GM10266 (cell line): ENCODE measurements around the gene B3GNT3.

Source experiments
- DNase-seq: peaks from one replicate; pipeline ENCODE4 v3.0.0; 2012; ENCODE audit errors: extremely low spot score
- TF ChIP-seq, protein P1 (sequence below): IDR thresholded peaks from 2 replicates; pipeline ENCODE4 v1.5.1; 2012; ENCODE audit warnings: mild to moderate bottlenecking, low read depth; ENCODE audit not compliant: control insufficient read depth, insufficient read depth; ENCODE audit errors: missing control alignments

Gene B3GNT3, protein sequence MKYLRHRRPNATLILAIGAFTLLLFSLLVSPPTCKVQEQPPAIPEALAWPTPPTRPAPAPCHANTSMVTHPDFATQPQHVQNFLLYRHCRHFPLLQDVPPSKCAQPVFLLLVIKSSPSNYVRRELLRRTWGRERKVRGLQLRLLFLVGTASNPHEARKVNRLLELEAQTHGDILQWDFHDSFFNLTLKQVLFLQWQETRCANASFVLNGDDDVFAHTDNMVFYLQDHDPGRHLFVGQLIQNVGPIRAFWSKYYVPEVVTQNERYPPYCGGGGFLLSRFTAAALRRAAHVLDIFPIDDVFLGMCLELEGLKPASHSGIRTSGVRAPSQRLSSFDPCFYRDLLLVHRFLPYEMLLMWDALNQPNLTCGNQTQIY

DNA sequence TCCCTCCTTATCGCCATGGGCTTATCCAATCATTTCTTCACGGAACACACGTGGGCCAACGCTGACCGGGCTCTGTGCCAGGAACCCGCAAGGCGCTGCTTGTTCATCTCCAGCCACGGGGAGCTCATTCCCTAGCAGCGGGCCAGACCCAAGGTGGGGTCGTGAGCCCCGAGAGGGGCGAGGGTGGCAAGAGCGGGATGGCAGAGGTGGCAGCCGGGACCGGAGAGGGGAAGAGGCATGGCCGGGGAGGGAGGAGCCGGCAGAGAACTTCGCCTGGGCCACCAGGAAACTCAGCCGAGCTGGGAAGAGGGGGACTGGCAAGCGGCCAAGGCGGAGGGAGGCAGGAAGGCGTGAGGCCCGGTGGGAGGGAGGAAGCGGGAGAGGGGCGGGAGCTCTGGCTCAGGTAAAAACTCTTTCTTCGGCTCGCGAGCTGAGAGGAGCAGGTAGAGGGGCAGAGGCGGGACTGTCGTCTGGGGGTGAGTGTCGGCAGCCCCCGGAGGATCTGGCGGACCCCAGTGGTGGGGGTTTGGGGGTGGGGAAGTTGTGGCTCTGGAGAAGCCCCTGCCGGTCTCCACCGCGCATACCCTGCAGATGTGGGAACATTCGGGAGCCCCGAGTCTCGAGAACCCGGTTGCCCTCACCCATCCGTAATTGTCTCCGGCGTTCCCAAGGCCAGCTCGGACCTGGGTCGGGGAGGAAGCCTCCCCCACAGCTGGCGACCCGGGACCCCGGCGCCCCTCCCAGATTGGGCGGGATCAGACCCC is at the start of gene B3GNT3:
B3GNT3 (plus strand) TSS at position 408 of the 764 bp plus-strand sequence. CDS start 12,670 bp downstream, outside the sequence.
- no peak for DNase-seq
- TF ChIP-seq, protein P1, sequence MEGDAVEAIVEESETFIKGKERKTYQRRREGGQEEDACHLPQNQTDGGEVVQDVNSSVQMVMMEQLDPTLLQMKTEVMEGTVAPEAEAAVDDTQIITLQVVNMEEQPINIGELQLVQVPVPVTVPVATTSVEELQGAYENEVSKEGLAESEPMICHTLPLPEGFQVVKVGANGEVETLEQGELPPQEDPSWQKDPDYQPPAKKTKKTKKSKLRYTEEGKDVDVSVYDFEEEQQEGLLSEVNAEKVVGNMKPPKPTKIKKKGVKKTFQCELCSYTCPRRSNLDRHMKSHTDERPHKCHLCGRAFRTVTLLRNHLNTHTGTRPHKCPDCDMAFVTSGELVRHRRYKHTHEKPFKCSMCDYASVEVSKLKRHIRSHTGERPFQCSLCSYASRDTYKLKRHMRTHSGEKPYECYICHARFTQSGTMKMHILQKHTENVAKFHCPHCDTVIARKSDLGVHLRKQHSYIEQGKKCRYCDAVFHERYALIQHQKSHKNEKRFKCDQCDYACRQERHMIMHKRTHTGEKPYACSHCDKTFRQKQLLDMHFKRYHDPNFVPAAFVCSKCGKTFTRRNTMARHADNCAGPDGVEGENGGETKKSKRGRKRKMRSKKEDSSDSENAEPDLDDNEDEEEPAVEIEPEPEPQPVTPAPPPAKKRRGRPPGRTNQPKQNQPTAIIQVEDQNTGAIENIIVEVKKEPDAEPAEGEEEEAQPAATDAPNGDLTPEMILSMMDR, result no peak

DNA sequence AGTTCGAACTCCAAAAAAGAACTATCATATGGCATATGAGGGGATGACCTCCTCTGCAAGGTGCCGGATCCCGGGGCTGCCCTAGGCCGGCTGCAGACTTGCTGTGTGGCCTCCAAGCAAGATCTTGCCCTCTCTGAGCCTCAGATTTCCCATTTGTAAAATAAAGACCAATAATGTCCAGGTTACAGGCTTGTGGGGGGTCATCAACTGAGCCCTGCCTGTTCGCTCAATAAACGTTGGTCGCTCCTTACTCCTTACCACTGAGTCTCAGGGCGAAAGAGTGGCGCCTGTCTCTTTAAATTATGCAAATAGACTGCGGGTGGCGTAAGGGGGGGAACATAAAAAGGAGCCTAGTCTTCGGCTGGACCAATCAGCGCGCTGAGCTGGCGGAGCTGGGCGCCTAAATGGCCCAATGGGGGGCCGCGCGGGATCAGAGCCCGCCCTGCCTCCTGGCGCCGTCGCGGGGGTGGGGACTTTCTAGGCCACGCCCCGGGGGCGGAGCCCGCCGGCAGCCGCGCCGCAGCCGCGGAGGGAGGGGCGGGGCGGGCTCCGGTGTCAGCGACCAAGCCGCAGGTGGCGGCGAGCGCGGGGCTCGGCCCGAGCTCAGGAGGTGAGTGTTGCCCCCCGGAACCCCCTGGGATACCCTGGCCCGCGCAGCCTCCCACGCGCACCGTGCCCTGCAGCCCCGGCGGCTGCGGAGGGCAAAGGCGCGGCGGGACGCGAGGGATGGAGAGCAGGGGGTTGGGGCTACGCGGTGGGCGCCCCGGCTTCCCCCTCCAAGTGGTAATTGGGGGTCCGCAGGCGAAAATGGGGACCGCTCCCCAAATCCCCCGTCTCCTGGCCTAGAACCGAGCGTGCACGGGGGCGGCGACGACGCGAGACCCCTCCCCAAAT is 47.5 kb upstream of the B3GNT3 start:
- peak; percentile 98 for DNase-seq
- TF ChIP-seq, protein P1, result no peak

DNA sequence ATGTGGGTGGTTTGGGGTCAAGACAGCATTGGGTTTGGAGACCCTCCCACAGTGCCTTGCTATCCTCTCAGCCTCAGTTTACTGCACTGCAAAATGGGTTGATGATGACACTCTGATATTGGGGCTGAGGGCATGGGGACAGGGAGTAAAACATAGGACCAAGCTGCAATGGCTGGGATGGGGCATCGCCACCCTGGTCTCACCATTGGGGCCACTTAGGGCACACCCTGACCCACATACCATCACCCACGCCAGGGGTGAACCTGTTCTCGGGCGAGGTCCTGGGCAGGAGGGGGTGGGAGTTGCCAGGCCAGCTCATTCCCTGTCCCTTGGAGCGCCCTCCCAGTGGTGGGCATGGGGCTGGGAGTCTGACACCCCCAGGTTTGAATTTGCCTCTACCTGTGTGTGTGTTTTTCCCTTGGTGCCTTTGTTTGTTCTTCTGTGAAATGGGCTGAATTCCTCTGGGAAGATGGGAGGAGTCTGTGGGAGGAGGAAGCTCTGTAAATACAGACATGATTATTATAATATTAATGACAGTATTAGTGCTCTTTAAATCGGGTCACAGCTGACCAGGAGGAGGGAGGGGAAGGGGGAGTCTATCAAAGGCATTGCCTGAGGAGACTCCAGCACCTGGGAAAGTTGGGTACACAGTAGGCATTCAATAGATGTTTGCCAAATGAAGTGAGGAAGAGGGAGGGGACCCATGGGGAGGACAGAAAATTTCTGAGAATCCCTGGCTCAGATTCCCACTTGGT is 45.9 kb upstream of the B3GNT3 start:
- TF ChIP-seq, protein P1, result no peak
- DNase-seq, result no peak

DNA sequence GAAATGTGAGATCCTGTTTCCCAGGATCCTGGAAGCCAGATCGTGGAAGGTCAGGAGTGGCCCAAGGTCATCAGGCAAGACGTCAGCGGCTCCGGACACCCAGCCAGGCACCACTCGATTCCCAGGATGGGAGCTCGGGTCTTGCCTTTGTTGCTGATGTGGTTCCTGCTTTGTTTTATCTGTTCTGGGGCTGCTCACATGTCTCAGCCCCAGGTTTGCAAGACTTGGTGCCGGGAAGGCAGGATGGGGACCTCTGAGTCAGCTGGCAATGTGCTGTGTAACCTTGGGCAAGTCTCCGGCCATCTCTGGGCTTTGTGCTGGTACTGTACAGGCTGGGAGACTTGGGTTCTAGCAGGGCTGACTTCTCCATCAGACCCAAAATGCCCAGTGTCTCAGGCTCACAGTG is 45.0 kb upstream of the B3GNT3 start:
- DNase-seq, result no peak

DNA sequence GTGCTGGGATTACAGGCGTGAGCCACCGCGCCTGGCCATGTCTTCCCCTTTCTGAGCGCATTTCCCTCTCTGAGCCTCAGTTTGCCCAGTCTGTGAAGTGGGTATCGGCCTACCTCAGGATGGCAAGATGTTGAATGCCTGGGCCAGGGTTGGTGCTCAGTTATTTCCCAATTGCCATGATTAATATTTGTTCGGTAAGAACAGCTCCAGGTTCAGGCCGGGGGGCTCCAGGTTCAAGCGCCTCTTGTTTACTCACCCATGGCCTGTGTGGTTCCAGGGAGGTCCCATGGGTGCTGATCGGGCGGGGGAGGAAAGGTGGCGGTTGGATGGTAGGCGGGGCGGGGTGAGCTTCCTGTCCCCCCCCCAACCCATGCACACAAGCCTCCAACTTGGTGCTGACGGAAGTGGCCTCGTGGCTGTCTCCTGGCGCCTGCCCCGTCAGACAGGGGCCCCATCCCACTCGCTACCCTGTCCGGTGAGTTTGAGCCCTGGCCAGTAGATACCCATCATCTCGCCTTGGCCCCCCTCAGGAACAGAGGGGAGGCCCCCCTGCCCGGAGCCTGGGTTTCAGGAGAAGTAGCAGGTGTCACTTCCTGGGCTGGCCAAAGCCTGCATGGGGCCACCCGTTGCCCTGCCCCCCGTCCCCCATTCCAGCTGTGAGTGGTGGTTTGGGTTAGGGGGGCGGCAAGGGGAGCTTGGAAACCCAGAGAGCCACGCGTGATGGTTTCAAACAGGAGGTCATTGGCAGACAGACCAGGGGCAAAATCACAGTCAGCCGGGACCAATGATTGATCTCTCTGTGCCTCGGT is 43.6 kb upstream of the B3GNT3 start, which contains the start of gene FCHO1:
FCHO1 (plus strand) TSS at position 375 of the 809 bp plus-strand sequence. CDS start 3,688 bp downstream, outside the sequence.
- TF ChIP-seq, protein P1, result no peak
- peak; percentile 79 for DNase-seq

More for the DNA sequence above, 45.0 kb upstream of the B3GNT3 start:
- TF ChIP-seq, protein P1, result no peak

DNA sequence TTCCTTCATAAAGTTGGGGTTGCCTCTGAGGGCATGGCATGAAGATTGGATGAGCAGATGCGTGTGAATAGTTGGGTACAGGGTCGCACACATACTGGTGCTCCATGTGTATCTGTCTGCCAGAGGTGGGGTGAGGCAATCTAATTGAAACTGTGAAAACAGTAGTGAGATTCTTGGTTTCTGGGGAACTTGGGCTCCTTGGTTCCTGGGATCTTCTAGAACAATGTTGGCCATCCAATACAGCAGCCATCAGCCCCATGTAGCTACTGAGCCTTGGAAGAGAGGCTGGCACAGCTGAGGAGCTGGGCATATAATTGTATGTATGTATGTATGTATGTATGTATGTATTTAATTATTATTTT is 43.0 kb upstream of the B3GNT3 start:
- TF ChIP-seq, protein P1, result no peak
- DNase-seq, result no peak
